GM12874 (cell line): ENCODE data around the gene C9.

Experiments
- TF ChIP-seq, protein P1 (sequence below): IDR thresholded peaks from 2 replicates; pipeline ENCODE4 v1.5.1; 2011; ENCODE audit warnings: low read depth, mild to moderate bottlenecking, control low read depth, low read length, moderate library complexity; ENCODE audit not compliant: insufficient read depth

The C9 gene

GRCh38 chr5:39360471-39361111, 3.7 kb downstream of the C9 start:
- TF ChIP-seq, protein P1, sequence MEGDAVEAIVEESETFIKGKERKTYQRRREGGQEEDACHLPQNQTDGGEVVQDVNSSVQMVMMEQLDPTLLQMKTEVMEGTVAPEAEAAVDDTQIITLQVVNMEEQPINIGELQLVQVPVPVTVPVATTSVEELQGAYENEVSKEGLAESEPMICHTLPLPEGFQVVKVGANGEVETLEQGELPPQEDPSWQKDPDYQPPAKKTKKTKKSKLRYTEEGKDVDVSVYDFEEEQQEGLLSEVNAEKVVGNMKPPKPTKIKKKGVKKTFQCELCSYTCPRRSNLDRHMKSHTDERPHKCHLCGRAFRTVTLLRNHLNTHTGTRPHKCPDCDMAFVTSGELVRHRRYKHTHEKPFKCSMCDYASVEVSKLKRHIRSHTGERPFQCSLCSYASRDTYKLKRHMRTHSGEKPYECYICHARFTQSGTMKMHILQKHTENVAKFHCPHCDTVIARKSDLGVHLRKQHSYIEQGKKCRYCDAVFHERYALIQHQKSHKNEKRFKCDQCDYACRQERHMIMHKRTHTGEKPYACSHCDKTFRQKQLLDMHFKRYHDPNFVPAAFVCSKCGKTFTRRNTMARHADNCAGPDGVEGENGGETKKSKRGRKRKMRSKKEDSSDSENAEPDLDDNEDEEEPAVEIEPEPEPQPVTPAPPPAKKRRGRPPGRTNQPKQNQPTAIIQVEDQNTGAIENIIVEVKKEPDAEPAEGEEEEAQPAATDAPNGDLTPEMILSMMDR, result no peak

- TF ChIP-seq, protein P1, result no peak
Observed at GRCh38 chr5:39356263-39356662, 8.0 kb downstream of the C9 start.

GRCh38 chr5:39355324-39355723, 9.0 kb downstream of the C9 start:
- TF ChIP-seq, protein P1, result no peak

DNA sequence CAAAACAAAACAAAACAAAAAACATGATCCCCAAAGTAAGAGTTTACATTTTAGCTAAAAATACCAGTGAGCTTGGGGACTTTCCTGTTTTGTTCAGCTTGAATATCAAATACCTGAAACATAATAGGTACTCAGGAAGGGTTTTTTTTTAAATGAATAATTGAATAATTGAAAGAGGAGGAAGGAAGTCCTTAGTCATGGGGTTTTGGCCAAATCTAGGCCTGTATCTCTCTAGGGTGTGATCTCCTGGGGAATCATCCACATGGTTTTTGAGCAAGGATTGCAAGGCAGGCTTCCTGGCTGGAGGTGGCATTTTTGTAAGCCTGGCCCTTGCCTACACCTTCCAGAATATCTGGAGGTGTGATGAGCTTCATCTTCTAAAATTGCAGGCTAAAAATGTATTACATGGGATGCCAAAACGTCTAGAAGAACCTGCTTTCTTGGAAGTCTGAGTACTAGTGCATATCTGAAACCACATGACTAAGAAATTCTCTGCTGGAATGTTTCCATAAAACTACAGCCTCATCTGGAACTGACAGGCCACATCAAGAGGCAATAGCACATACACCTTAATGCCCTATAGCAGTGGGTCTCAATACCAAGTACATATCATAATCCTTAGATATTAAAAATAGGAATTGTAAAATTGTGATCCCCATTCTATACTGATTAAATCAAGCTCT, 10.4 kb downstream of the C9 start:
- TF ChIP-seq, protein P1, result no peak

DNA sequence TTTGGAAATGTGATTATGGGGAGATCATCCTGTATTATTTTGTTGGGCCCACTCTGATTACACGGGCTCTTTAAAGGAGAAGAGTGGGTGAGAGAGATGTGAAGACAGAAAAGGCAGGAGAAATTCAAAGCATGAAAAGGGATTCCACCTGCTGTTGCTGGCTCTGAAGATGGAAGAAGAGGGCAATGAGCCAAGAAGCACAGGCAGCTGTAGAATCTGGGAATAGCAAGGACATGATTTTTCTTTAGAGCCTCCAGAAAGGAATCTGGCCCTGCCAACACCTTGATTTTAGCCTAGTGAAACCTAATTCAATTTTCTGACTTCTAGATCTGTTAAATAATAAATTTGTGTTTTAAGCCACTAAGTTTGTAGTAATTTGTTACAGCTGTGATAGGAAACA, 11.3 kb downstream of the C9 start:
- TF ChIP-seq, protein P1, result no peak

- TF ChIP-seq, protein P1, result no peak
Observed at GRCh38 chr5:39352170-39352569, 12.1 kb downstream of the C9 start.

DNA sequence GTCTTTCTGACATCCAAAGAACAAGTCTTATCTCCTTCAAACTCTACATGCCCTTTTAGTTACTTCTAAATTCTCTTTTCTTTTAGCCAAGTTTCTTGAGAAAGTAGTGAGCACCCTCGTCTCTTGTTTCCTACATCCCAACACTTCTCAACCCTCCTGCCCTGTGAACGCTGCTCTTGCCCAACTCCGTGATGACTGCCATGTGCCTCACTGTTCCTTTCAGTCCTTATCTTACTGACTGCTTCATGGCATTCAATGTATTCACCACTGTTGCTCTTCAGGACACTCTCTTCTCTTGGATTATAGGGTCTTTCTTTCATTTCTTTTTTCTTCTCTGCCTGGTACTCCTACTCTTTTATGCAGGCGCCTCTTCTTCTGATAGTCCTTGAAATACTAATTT, 14.8 kb downstream of the C9 start:
- TF ChIP-seq, protein P1, result no peak
